ENCODE data around the gene PDHA1.

DNA sequence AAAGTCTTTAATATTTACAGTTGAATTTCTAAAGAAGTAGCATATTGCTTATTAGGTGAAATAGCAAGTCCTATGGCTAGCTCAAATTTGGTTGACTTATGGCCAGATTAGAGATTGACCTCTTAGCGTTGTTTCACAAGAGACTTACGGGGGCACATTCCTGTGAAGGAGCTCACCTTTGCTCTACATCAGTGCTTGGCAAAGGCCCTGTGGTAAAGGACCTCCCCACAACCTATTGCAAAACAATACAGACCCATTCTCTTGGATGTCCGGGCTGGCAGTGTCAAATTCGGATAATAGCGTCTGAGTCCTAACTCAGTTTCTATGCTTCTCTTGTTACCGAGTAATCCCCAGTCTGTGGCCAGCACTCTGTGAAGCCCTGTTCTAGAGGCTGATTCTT lies 10.9 kb downstream of the PDHA1 start:
- TF ChIP-seq CTCF (IDR thresholded peaks at IDR 0.05 in 4 of 5, conservative IDR thresholded peaks at IDR 0.05 in 1 of 5) (no peak), POLR2A (IDR thresholded peaks at IDR 0.05) (no peak)
